Measurements from ENCODE around the gene MEI1. TPM values are rescaled to one million over a fixed set of nuclear protein-coding genes. Genes with fewer than 3 reads are reported as not detected.

The MEI1 gene
- total RNA-seq, 1 experiment from 2014 or later = 0.18 TPM

DNA sequence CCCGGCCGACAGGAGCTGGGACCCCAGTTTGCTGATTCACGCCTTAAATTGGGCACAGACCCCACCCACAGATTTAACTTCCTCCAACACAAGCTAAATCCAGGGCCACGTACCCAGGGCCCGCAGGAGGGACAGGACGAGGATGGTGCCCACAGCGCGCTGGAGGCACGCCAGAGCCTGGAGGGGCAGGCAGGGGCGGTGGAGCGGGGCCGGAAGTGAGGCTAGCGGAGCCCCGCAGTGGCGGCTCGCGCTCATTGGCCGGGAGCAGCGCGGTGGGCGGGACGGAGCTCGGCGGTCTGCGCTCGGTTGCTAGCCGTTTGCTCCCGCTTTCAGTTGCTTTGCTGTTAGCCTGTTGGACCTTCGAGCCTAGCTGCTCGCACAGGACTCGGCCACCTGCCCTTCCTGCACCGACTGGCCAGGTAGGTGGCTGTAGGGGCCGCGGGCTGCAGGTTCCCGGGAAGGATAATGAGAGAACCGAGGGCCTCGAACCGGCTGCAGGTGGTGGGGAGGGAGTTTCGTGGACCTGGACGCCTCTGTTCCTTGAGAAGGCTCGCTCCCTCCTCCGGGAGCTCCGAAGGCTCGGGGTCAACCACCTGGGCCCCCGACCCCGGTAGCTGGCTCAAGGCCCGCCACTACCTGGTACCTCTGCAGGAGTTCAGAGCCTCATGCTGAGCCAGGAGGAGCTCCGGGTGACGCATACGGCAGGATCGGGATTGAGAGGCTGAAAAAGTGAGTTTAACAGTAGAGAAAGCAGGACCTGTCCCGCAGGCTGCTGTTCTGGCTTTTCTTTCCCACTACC is 101.2 kb downstream of the MEI1 start, which contains the start of gene CCDC134:
TSS of gene CCDC134 (plus strand) at position 332 of the 799 bp plus-strand sequence. CDS start 8,212 bp downstream, outside the sequence.
- Histone ChIP-seq H3K4me3 (ENCODE audit: low read depth in 2 of 2, low read length in 2 of 2) (peak within 1 kb of the TSS; percentile 73 to 79), H3K4me1 (ENCODE audit: control insufficient read depth, insufficient read depth, low read length) (peaks cover 14% of the 10 kb centered on the region), H3K9me3 (ENCODE audit: control insufficient read depth, insufficient read depth, low read depth, low read length) (no peaks in the 10 kb centered on the region), H3K27ac (ENCODE audit: low read length) (peak within 1 kb of the TSS; percentile 90), H3K36me3 (ENCODE audit: control insufficient read depth, insufficient read depth, low read length) (no peaks in the 10 kb centered on the region; the same call in 1 of the 2 replicates), H3K27me3 (ENCODE audit: control insufficient read depth, insufficient read depth, low read length) (no peaks in the 10 kb centered on the region)
- ChIA-PET POLR2A (interaction anchor here (0.5 to 1.2 kb wide), 2 partner anchors 54 to 147 kb away, joined by 3 to 4 read pairs; no protein-coding TSS in a partner anchor), CTCF (interaction anchor here (1.2 to 1.3 kb wide), 3 partner anchors 10 to 103 kb away, joined by 3 to 6 read pairs (median 4); no protein-coding TSS in a partner anchor)
- TSS peak; percentile 77 for BruUV-seq (replicated peaks)
- ATAC-seq = peak; percentile 99
- intact Hi-C loops (cut with micrococcal nuclease; ENCODE audit: unreplicated experiment) = no loop called here
- no peak for DNase-seq (ENCODE audit: low read depth, low spot score)
- in situ Hi-C loops (cut with HindIII; ENCODE audit: low pct_unique_long_range_greater_than_20kb, low sequenced_read_pairs) = no loop called here
- TF ChIP-seq, protein P1, sequence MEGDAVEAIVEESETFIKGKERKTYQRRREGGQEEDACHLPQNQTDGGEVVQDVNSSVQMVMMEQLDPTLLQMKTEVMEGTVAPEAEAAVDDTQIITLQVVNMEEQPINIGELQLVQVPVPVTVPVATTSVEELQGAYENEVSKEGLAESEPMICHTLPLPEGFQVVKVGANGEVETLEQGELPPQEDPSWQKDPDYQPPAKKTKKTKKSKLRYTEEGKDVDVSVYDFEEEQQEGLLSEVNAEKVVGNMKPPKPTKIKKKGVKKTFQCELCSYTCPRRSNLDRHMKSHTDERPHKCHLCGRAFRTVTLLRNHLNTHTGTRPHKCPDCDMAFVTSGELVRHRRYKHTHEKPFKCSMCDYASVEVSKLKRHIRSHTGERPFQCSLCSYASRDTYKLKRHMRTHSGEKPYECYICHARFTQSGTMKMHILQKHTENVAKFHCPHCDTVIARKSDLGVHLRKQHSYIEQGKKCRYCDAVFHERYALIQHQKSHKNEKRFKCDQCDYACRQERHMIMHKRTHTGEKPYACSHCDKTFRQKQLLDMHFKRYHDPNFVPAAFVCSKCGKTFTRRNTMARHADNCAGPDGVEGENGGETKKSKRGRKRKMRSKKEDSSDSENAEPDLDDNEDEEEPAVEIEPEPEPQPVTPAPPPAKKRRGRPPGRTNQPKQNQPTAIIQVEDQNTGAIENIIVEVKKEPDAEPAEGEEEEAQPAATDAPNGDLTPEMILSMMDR (IDR thresholded peaks at IDR 0.05) = no peak
- TF ChIP-seq, protein P2, sequence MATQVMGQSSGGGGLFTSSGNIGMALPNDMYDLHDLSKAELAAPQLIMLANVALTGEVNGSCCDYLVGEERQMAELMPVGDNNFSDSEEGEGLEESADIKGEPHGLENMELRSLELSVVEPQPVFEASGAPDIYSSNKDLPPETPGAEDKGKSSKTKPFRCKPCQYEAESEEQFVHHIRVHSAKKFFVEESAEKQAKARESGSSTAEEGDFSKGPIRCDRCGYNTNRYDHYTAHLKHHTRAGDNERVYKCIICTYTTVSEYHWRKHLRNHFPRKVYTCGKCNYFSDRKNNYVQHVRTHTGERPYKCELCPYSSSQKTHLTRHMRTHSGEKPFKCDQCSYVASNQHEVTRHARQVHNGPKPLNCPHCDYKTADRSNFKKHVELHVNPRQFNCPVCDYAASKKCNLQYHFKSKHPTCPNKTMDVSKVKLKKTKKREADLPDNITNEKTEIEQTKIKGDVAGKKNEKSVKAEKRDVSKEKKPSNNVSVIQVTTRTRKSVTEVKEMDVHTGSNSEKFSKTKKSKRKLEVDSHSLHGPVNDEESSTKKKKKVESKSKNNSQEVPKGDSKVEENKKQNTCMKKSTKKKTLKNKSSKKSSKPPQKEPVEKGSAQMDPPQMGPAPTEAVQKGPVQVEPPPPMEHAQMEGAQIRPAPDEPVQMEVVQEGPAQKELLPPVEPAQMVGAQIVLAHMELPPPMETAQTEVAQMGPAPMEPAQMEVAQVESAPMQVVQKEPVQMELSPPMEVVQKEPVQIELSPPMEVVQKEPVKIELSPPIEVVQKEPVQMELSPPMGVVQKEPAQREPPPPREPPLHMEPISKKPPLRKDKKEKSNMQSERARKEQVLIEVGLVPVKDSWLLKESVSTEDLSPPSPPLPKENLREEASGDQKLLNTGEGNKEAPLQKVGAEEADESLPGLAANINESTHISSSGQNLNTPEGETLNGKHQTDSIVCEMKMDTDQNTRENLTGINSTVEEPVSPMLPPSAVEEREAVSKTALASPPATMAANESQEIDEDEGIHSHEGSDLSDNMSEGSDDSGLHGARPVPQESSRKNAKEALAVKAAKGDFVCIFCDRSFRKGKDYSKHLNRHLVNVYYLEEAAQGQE (IDR thresholded peaks at IDR 0.05; ENCODE audit: insufficient read depth in 1 of 2, low read depth in 2 of 2, low read length in 1 of 2) = 0 out of 4 replicates have a peak, but pooled peaks of 1 of the 2 experiments have one; percentile 9
- TF ChIP-seq POLR2AphosphoS5 (IDR thresholded peaks at IDR 0.05; ENCODE audit: low read depth, low read length) (peak; percentile 79), SIN3A (IDR thresholded peaks at IDR 0.05; ENCODE audit: borderline replicate concordance, insufficient read depth, low read depth, low read length) (peak; percentile 85; the same call in 1 of the 2 replicates), TCF7L2 (IDR thresholded peaks at IDR 0.05; ENCODE audit: low read depth, low read length) (no peak)

DNA sequence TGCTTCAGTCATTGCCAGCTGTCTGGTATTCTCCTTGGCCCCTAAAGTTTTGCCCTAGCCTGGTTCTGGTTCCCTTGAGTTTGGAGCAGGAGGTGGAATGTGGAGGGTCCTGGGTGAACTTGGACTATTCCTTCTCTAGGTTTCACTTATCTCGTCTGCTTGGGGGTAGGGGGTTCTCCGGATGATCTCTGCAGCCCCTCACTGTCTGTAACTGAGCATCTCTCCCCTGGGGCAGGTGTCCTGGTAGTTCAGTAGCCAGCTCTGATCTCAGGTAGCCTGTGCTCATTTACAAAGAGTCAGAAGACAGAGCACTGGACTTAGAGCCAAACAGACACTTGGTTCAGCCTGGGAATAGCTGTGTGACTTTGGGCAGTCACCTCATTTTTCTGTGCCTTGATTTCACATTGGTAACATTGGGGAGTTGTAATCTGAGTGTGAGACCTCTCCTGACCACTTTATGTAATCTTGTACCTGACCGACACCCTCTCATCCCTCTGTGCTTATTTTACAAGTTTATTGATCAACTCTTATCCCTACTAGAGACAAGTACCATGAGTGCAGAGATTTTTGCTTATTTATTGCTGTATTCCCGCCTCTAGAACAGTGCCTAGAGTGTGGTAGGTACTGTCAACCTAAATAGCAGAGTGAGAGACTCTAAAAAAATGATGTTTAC is 102.0 kb downstream of the MEI1 start:
- TF ChIP-seq, protein P2 (IDR thresholded peaks at IDR 0.05; ENCODE audit: insufficient read depth in 1 of 2, low read depth in 2 of 2, low read length in 1 of 2) = no peak
- TF ChIP-seq, protein P1 (IDR thresholded peaks at IDR 0.05) = no peak
- no peak for TF ChIP-seq POLR2AphosphoS5 (IDR thresholded peaks at IDR 0.05; ENCODE audit: low read depth, low read length)
- TF ChIP-seq SIN3A (IDR thresholded peaks at IDR 0.05; ENCODE audit: borderline replicate concordance, insufficient read depth, low read depth, low read length) = no peak
- no peak for TF ChIP-seq TCF7L2 (IDR thresholded peaks at IDR 0.05; ENCODE audit: low read depth, low read length)

More for the DNA sequence above, 102.0 kb downstream of the MEI1 start:
- no peaks in the 10 kb centered on the region for H3K27me3 ChIP-seq (ENCODE audit: control insufficient read depth, insufficient read depth, low read length)
- no peaks in the 10 kb centered on the region; the same call in 1 of the 2 replicates for H3K36me3 ChIP-seq (ENCODE audit: control insufficient read depth, insufficient read depth, low read length)
- no peaks in the 10 kb centered on the region for H3K9me3 ChIP-seq (ENCODE audit: control insufficient read depth, insufficient read depth, low read depth, low read length)
- peak overlapping the region; percentile 73 to 79 for H3K4me3 ChIP-seq (ENCODE audit: low read depth in 2 of 2, low read length in 2 of 2)
- ChIA-PET POLR2A (interaction anchor here (1.2 kb wide), 1 partner anchor 54 kb away, joined by 4 read pairs; no protein-coding TSS in a partner anchor), CTCF (interaction anchor here (1.2 kb wide), 1 partner anchor 104 kb away, joined by 4 read pairs; no protein-coding TSS in a partner anchor)
- ATAC-seq (no peak), DNase-seq (ENCODE audit: low read depth, low spot score) (no peak)
- in situ Hi-C loops (cut with HindIII; ENCODE audit: low pct_unique_long_range_greater_than_20kb, low sequenced_read_pairs) (no loop called here), intact Hi-C loops (cut with micrococcal nuclease; ENCODE audit: unreplicated experiment) (no loop called here)
- peak overlapping the region; percentile 90 for H3K27ac ChIP-seq (ENCODE audit: low read length)
- peaks cover 14% of the 10 kb centered on the region for H3K4me1 ChIP-seq (ENCODE audit: control insufficient read depth, insufficient read depth, low read length)
- no TSS peak for BruUV-seq (replicated peaks)

Data from Panc1 (cell line).